ENCODE results near the gene KRT74. TPM values are rescaled to one million over a fixed set of nuclear protein-coding genes. Genes with fewer than 3 reads are reported as not detected.
"Not testable (repeated sequence)": the region's sequence is repeated elsewhere in the genome, so short reads cannot be mapped to it uniquely, and the experiment has no call there.

The KRT74 gene
- polyA plus RNA-seq, 1 donor (not counting 4 experiments of a cell fraction or from before 2014, with no cell fraction given) = 0.17 TPM

GRCh38 chr12:52600071-52600470, 26.4 kb upstream of the KRT74 start:
- Histone ChIP-seq H3K27me3 (ENCODE audit: control insufficient read depth, extremely low read depth, insufficient read depth, low read length) (peaks cover 44% of the 10 kb centered on the region), H3K36me3 (ENCODE audit: control insufficient read depth in 2 of 2, extremely low read depth in 1 of 2, insufficient read depth in 2 of 2, low read length in 2 of 2) (no peaks in the 10 kb centered on the region), H3K4me3 (ENCODE audit: control insufficient read depth in 2 of 3, extremely low read depth in 1 of 3, insufficient read depth in 2 of 3, low read depth in 1 of 3, low read length in 3 of 3) (no peak overlapping the region), H3K79me2 (ENCODE audit: control insufficient read depth, insufficient read depth, low read length) (no peaks in the 10 kb centered on the region), H3K4me2 (ENCODE audit: control insufficient read depth, extremely low read depth, insufficient read depth, low read depth, low read length) (no peak overlapping the region), H3K9ac (ENCODE audit: control insufficient read depth, extremely low read depth, insufficient read depth, low read length) (no peak overlapping the region), H3K9me3 (ENCODE audit: control insufficient read depth, low read depth, low read length) (no peaks in the 10 kb centered on the region), H3K27ac (ENCODE audit: control insufficient read depth, insufficient read depth, low read length) (no peak overlapping the region), H4K20me1 (ENCODE audit: control insufficient read depth, extremely low read depth, insufficient read depth, low read length) (no peaks in the 10 kb centered on the region), H3K9me1 (ENCODE audit: control insufficient read depth, extremely low read depth, insufficient read depth, low read length) (no peaks in the 10 kb centered on the region), H3K4me1 (ENCODE audit: control insufficient read depth, extremely low read depth, insufficient read depth, low read length) (no peaks in the 10 kb centered on the region), H2AFZ (ENCODE audit: control insufficient read depth, low read length) (no peak overlapping the region)
- FAIRE-seq (no peak), DNase-seq (ENCODE audit: low read depth, low spot score) (no peak)
- TF ChIP-seq CTCF (optimal IDR thresholded peaks at IDR 0.05 in 1 of 3, IDR thresholded peaks at IDR 0.05 in 1 of 3, conservative IDR thresholded peaks at IDR 0.05 in 1 of 3; ENCODE audit: extremely low read depth in 1 of 3, insufficient read depth in 2 of 3, low read length in 3 of 3) (no peak), EZH2 (IDR thresholded peaks at IDR 0.05; ENCODE audit: low read length) (no peak)
- dilution Hi-C loops (cut with MboI; ENCODE audit: extremely low pct_ligation_motif_present, low sequenced_read_pairs) = no loop called here

GRCh38 chr12:52598966-52599365, 25.3 kb upstream of the KRT74 start:
- H3K36me3 ChIP-seq (ENCODE audit: control insufficient read depth in 2 of 2, extremely low read depth in 1 of 2, insufficient read depth in 2 of 2, low read length in 2 of 2) = no peaks in the 10 kb centered on the region
- dilution Hi-C loops (cut with MboI; ENCODE audit: extremely low pct_ligation_motif_present, low sequenced_read_pairs) = no loop called here
- no peaks in the 10 kb centered on the region for H3K79me2 ChIP-seq (ENCODE audit: control insufficient read depth, insufficient read depth, low read length)
- H3K27me3 ChIP-seq (ENCODE audit: control insufficient read depth, extremely low read depth, insufficient read depth, low read length) = peaks cover 40% of the 10 kb centered on the region
- H4K20me1 ChIP-seq (ENCODE audit: control insufficient read depth, extremely low read depth, insufficient read depth, low read length) = no peaks in the 10 kb centered on the region
- H3K9ac ChIP-seq (ENCODE audit: control insufficient read depth, extremely low read depth, insufficient read depth, low read length) = no peak overlapping the region
- no peak for TF ChIP-seq EZH2 (IDR thresholded peaks at IDR 0.05; ENCODE audit: low read length)
- TF ChIP-seq CTCF (optimal IDR thresholded peaks at IDR 0.05 in 1 of 3, IDR thresholded peaks at IDR 0.05 in 1 of 3, conservative IDR thresholded peaks at IDR 0.05 in 1 of 3; ENCODE audit: extremely low read depth in 1 of 3, insufficient read depth in 2 of 3, low read length in 3 of 3) = no peak
- H3K9me3 ChIP-seq (ENCODE audit: control insufficient read depth, low read depth, low read length) = no peaks in the 10 kb centered on the region
- H2AFZ ChIP-seq (ENCODE audit: control insufficient read depth, low read length) = no peak overlapping the region
- DNase-seq (ENCODE audit: low read depth, low spot score) (no peak), FAIRE-seq (no peak)
- no peaks in the 10 kb centered on the region for H3K4me1 ChIP-seq (ENCODE audit: control insufficient read depth, extremely low read depth, insufficient read depth, low read length)
- no peak overlapping the region for H3K4me2 ChIP-seq (ENCODE audit: control insufficient read depth, extremely low read depth, insufficient read depth, low read depth, low read length)
- no peak overlapping the region for H3K27ac ChIP-seq (ENCODE audit: control insufficient read depth, insufficient read depth, low read length)
- H3K4me3 ChIP-seq (ENCODE audit: control insufficient read depth in 2 of 3, extremely low read depth in 1 of 3, insufficient read depth in 2 of 3, low read depth in 1 of 3, low read length in 3 of 3) = no peak overlapping the region
- no peaks in the 10 kb centered on the region for H3K9me1 ChIP-seq (ENCODE audit: control insufficient read depth, extremely low read depth, insufficient read depth, low read length)

- FAIRE-seq; H3K4me1 ChIP-seq (ENCODE audit: control insufficient read depth, extremely low read depth, insufficient read depth, low read length); DNase-seq (ENCODE audit: low read depth, low spot score); H3K36me3 ChIP-seq (ENCODE audit: control insufficient read depth in 2 of 2, extremely low read depth in 1 of 2, insufficient read depth in 2 of 2, low read length in 2 of 2); H3K4me2 ChIP-seq (ENCODE audit: control insufficient read depth, extremely low read depth, insufficient read depth, low read depth, low read length); H4K20me1 ChIP-seq (ENCODE audit: control insufficient read depth, extremely low read depth, insufficient read depth, low read length); H3K27ac ChIP-seq (ENCODE audit: control insufficient read depth, insufficient read depth, low read length); H3K4me3 ChIP-seq (ENCODE audit: control insufficient read depth in 2 of 3, extremely low read depth in 1 of 3, insufficient read depth in 2 of 3, low read depth in 1 of 3, low read length in 3 of 3); H2AFZ ChIP-seq (ENCODE audit: control insufficient read depth, low read length); H3K9me1 ChIP-seq (ENCODE audit: control insufficient read depth, extremely low read depth, insufficient read depth, low read length); H3K79me2 ChIP-seq (ENCODE audit: control insufficient read depth, insufficient read depth, low read length); H3K9me3 ChIP-seq (ENCODE audit: control insufficient read depth, low read depth, low read length); dilution Hi-C loops (cut with MboI; ENCODE audit: extremely low pct_ligation_motif_present, low sequenced_read_pairs); H3K9ac ChIP-seq (ENCODE audit: control insufficient read depth, extremely low read depth, insufficient read depth, low read length): not testable (repeated sequence)
- H3K27me3 ChIP-seq (ENCODE audit: control insufficient read depth, extremely low read depth, insufficient read depth, low read length) = peaks cover 19% of the 10 kb centered on the region
Observed at GRCh38 chr12:52594237-52594636, 20.6 kb upstream of the KRT74 start.
